CD8-positive, alpha-beta memory T cell (primary cell): ENCODE results near the gene RP9. TPM values are rescaled to one million over a fixed set of nuclear protein-coding genes. Genes with fewer than 3 reads are reported as not detected.
"Not testable (repeated sequence)": the region's sequence is repeated elsewhere in the genome, so short reads cannot be mapped to it uniquely, and the experiment has no call there.

Source experiments
- CTCF ChIA-PET: fragments of 350-600 bp; sonication (Branson Sonifier 250); formaldehyde crosslinking; loops from one replicate; lab custom pipeline; 2021; ENCODE audit warnings: antibody characterized with exemption; lab: Charles Lee
- POLR2A ChIA-PET: fragments of 350-600 bp; sonication (Branson Sonifier 250); formaldehyde crosslinking; loops from one replicate; lab custom pipeline; 2021; ENCODE audit warnings: antibody characterized with exemption; lab: Charles Lee
- DNase-seq, 5 donors: peaks; one replicate each; pipeline versions ENCODE4 v3.0.0 to v3.0.0-alpha.2; 2020 to 2022; ENCODE audit warnings: mixed read lengths in 1 of 5
- H3K27ac ChIP-seq: one replicate; pipeline ENCODE4 v1.7.0; 2013; ENCODE audit warnings: low read depth, mild to moderate bottlenecking, low read length, moderate library complexity
- H3K27me3 ChIP-seq: 2 replicates; pipeline ENCODE4 v1.7.0; 2013; ENCODE audit warnings: low read length, mild to moderate bottlenecking; ENCODE audit not compliant: insufficient read depth, poor library complexity, severe bottlenecking
- H3K36me3 ChIP-seq: 2 replicates; pipeline ENCODE4 v1.7.0; 2013; ENCODE audit warnings: mild to moderate bottlenecking, low read length, moderate library complexity; ENCODE audit not compliant: insufficient read depth
- H3K4me1 ChIP-seq: 2 replicates; pipeline ENCODE4 v1.7.0; 2013; ENCODE audit warnings: mild to moderate bottlenecking, low read length, moderate library complexity; ENCODE audit not compliant: insufficient read depth
- H3K4me3 ChIP-seq: 2 replicates; pipeline ENCODE4 v1.7.0; 2013; ENCODE audit warnings: mild to moderate bottlenecking, low read length
- H3K9me3 ChIP-seq: 2 replicates; pipeline ENCODE4 v1.7.0; 2013; ENCODE audit warnings: mild to moderate bottlenecking, low read length
- H3K27ac Mint-ChIP-seq, 8 donors: one replicate each; pipeline ENCODE4 v1.8.0; 2020 to 2021; ENCODE audit warnings: mixed read lengths in 8 of 8, mild to moderate bottlenecking in 6 of 8, inconsistent platforms in 3 of 8, moderate library complexity in 3 of 8
- H3K27me3 Mint-ChIP-seq, 2 donors: one replicate each; pipeline ENCODE4 v1.8.0; 2020 to 2021; ENCODE audit warnings: mixed read lengths in 2 of 2, mild to moderate bottlenecking in 1 of 2, moderate library complexity in 1 of 2
- H3K36me3 Mint-ChIP-seq, 3 donors: one replicate each; pipeline ENCODE4 v1.8.0; 2020 to 2021; ENCODE audit warnings: mixed read lengths in 3 of 3, inconsistent platforms in 1 of 3, mild to moderate bottlenecking in 1 of 3
- H3K4me1 Mint-ChIP-seq, 3 donors: one replicate each; pipeline ENCODE4 v1.8.0; 2020 to 2021; ENCODE audit warnings: mixed read lengths in 3 of 3, inconsistent platforms in 1 of 3, mild to moderate bottlenecking in 1 of 3
- H3K4me3 Mint-ChIP-seq, 7 donors: one replicate each; pipeline ENCODE4 v1.8.0; 2020 to 2021; ENCODE audit warnings: mixed read lengths in 7 of 7, mild to moderate bottlenecking in 6 of 7, moderate library complexity in 4 of 7, inconsistent platforms in 2 of 7
- H3K9me3 Mint-ChIP-seq, 5 donors: one replicate each; pipeline ENCODE4 v1.8.0; 2020 to 2022; ENCODE audit warnings: mixed read lengths in 5 of 5, mild to moderate bottlenecking in 3 of 5, moderate library complexity in 2 of 5, inconsistent platforms in 1 of 5
- polyA plus RNA-seq: library from polyadenylated mRNA; unstranded; fragments of 300-500 nt; fragmentation: Illumina TruSeq; gene quantifications from one replicate; pipeline ENCODE4 v1.2.3, GENCODE V29; 2021
- total RNA-seq, 2 experiments: library from RNA; stranded (reverse); gene quantifications; one replicate each; pipeline ENCODE4 v1.2.3, GENCODE V29; 2021

Gene RP9
- total and polyA plus RNA-seq, 3 experiments from 2014 or later = 23.3 to 27.7 (median 26.0) TPM

DNA sequence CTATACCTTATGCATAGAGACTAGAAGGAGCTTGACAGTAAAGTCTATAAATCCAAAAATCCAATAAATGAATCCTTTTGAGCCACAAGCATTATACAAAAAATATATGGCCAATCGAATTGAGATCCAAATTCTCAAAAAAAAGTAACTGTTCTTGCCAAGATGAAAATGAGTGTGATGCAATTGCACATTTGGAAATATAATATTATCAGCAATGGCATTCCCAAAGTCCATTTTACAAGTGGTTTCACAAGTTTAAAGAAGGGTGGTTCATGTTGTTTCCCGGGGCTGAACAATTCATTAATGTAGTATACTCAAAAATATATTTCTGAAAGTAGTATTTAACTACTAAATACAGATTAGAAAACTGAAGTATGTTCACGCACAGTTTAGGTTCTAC is 7.3 kb downstream of the RP9 start:
- Histone ChIP-seq H3K9me3 (no peaks in the 10 kb centered on the region), H3K4me3 (no peak overlapping the region), H3K36me3 (peaks cover 26% of the 10 kb centered on the region), H3K27ac (no peak overlapping the region), H3K4me1 (peaks cover 8% of the 10 kb centered on the region), H3K27me3 (no peaks in the 10 kb centered on the region)
- POLR2A ChIA-PET = no interaction called here
- H3K36me3 Mint-ChIP-seq = peaks cover 0 to 73% (median 6%) of the 10 kb centered on the region in 3 donors
- CTCF ChIA-PET = no interaction called here
- H3K27me3 Mint-ChIP-seq = no peaks in the 10 kb centered on the region
- H3K4me1 Mint-ChIP-seq = peaks cover 24 to 51% (median 34%) of the 10 kb centered on the region in 3 donors
- no peak overlapping the region for H3K4me3 Mint-ChIP-seq
- H3K9me3 Mint-ChIP-seq = no peaks in the 10 kb centered on the region
- DNase-seq = no peak
- no peak overlapping the region for H3K27ac Mint-ChIP-seq

DNA sequence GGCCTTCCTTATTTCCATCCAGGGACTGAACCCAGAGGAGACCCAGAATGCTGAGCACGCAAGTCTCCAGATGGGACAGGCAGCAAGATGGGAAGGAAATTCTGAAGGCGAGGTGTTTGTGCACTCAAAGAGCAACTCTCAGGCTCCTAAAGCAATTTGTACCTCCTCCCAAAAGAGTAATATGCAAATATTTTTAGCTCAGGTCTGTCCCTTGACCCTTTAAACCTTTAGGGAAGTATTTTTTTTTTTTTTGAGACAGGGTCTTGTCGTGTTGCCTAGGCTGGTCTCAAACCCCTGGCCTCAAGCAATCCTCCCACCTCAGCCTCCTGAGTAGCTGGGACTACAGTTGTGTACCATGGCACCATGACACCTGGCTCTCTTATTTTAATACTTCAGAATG is 8.4 kb downstream of the RP9 start:
- Mint-ChIP-seq H3K9me3 (no peaks in the 10 kb centered on the region), H3K36me3 (peaks cover 0 to 84% (median 6%) of the 10 kb centered on the region in 3 donors), H3K27me3 (no peaks in the 10 kb centered on the region), H3K27ac (no peak overlapping the region), H3K4me1 (peaks cover 18 to 39% (median 22%) of the 10 kb centered on the region in 3 donors), H3K4me3 (no peak overlapping the region)
- Histone ChIP-seq H3K36me3 (peaks cover 37% of the 10 kb centered on the region), H3K27ac (no peak overlapping the region), H3K4me3 (no peak overlapping the region), H3K4me1 (no peaks in the 10 kb centered on the region), H3K9me3 (no peaks in the 10 kb centered on the region), H3K27me3 (no peaks in the 10 kb centered on the region)
- POLR2A ChIA-PET = no interaction called here
- no peak for DNase-seq
- CTCF ChIA-PET = interaction anchor here (1.7 kb wide), 1 partner anchor 254 kb away, joined by 5 read pairs; no protein-coding TSS in a partner anchor

DNA sequence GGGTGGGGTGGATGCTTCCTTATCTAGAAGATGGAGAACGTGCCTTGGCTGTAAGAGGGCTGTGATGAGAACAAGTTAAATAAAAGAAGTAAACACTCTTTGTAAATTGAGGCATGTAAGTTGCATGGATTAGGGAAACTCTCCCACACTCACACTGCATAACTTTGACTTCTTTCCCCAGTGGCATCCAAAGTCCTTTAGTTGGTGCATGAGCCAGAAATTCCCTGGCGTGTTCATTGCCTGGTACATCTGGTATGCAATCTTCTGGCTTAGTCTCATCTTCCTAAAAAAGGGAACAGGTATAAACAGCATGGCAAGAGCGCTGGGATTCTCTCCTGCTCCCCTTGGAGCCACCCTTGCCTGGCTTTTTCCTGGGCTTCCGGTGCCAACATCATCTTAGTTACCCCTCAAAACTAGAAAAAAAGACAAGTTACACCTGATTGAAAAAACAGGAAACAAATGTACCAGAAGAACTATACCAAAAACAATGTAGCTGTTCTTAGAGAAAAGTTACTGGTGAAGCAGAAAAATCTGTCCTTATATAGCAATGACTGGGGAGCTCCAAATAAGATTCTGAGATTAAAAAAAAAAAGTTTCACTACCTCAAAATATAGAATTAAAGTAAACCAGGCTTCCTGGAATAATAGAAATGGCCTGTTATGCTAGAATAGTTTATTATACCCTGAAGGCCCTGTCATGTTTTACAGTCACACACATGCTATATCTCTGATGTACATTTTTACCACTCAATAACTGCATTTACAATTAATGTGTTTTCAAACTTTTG is 9.9 kb downstream of the RP9 start:
- Histone ChIP-seq H3K4me1 (no peaks in the 10 kb centered on the region), H3K27ac (no peak overlapping the region), H3K27me3 (no peaks in the 10 kb centered on the region), H3K4me3 (no peak overlapping the region), H3K36me3 (peaks cover 38% of the 10 kb centered on the region), H3K9me3 (no peaks in the 10 kb centered on the region)
- DNase-seq = no peak
- Mint-ChIP-seq H3K4me3 (no peak overlapping the region), H3K27me3 (no peaks in the 10 kb centered on the region), H3K27ac (no peak overlapping the region), H3K36me3 (peaks cover 0 to 96% (median 10%) of the 10 kb centered on the region in 3 donors), H3K9me3 (no peaks in the 10 kb centered on the region), H3K4me1 (peaks cover 10 to 25% (median 12%) of the 10 kb centered on the region in 3 donors)
- CTCF ChIA-PET = interaction anchor here (1.5 to 1.7 kb wide), 2 partner anchors 9 to 253 kb away, joined by 5 to 6 read pairs; partner anchors contain the start of gene RP9
- POLR2A ChIA-PET = no interaction called here

DNA sequence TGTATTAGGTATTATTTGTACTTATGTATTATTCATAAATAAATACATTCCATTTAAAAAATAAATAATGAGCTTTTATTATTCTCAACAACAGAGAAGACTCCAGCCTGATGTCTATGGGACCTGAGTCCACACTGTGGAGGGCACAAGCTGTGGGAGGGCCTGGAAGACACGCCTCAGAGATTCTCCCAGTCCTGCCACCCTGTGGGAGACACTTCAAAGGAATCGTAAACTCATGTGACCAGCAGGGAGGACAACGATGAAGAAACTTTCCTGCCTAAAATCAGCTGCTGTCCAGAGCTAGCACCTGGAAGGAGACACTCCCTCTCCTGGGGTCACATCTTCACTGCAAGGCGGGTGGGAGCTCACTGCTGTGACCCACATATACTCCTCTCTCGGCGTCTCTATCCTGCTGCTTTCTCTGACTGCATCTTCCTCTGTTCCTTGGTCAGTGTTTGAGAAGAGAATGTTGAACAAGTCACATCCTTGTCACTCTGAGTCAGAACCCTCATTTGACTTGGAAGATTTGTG is 14.4 kb downstream of the RP9 start:
- H3K4me3 Mint-ChIP-seq, H3K9me3 ChIP-seq, H3K27me3 ChIP-seq, H3K27me3 Mint-ChIP-seq, H3K27ac ChIP-seq, CTCF ChIA-PET, H3K4me3 ChIP-seq, H3K27ac Mint-ChIP-seq, POLR2A ChIA-PET, H3K9me3 Mint-ChIP-seq, H3K4me1 ChIP-seq, H3K4me1 Mint-ChIP-seq, DNase-seq: not testable (repeated sequence)
- peaks cover 0 to 70% (median 8%) of the 10 kb centered on the region in 3 donors for H3K36me3 Mint-ChIP-seq
- H3K36me3 ChIP-seq = peaks cover 30% of the 10 kb centered on the region

DNA sequence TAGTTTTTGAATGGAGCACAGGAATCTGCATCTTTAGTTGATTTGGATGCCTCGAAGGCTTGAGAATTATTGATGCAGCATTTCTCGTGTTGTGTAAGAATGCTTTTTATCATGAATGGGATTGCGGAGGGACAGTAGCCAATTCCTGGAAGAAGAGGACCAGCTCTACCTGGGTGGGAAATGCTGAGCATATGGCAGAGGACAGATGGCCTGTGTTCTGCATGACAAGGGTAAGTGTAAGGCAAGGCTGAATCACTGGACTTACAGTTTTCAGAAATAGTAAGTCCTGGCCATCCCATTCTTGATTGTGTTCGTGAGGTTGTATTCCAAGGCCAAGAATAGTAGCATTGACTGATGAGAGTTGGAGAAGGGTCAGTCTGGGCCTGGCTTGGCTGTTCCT is 15.9 kb downstream of the RP9 start:
- Histone ChIP-seq H3K27ac (no peak overlapping the region), H3K36me3 (peaks cover 20% of the 10 kb centered on the region), H3K9me3 (no peaks in the 10 kb centered on the region), H3K4me1 (no peaks in the 10 kb centered on the region), H3K27me3 (no peaks in the 10 kb centered on the region), H3K4me3 (no peak overlapping the region)
- no peaks in the 10 kb centered on the region for H3K27me3 Mint-ChIP-seq
- H3K9me3 Mint-ChIP-seq = no peaks in the 10 kb centered on the region
- no peaks in the 10 kb centered on the region for H3K4me1 Mint-ChIP-seq
- H3K36me3 Mint-ChIP-seq = peaks cover 0 to 54% (median 8%) of the 10 kb centered on the region in 3 donors
- ChIA-PET CTCF (no interaction called here), POLR2A (interaction anchor here (1.0 kb wide), 1 partner anchor 22 kb away, joined by 3 read pairs; no protein-coding TSS in a partner anchor)
- no peak overlapping the region for H3K4me3 Mint-ChIP-seq
- peak overlapping the region in 2 of 8 donors; percentile 9 to 18 for H3K27ac Mint-ChIP-seq
- no peak for DNase-seq

DNA sequence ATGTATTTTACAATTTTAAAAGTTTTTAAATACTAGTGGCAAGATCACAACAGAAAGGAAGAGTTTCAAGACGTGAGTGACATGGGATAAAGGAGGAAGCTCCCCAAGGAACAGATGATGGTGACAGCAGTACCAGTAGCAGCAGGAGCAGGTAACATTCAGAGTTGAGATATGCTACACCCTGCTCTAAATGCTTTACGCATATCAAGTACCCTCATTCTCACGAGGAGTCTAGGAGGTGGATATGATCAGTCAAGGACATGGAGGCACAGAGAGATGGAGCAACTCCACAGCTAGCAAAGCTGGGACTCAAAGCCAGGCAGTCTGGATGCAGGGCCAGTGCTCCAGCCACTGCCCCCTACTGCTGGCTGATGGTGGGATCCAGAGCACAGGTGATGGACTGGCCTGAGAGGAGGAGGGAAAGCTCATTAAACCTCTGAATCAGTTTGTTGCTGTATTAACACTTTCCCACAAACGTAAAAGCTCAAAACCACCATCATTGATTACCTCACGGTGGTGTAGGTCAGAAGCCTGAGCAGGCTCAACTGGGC is 17.5 kb downstream of the RP9 start:
- CTCF ChIA-PET = interaction anchor here (1.0 kb wide), 1 partner anchor 245 kb away, joined by 3 read pairs; no protein-coding TSS in a partner anchor
- peak overlapping the region in 1 of 8 donors; percentile 29 for H3K27ac Mint-ChIP-seq
- POLR2A ChIA-PET = no interaction called here

DNA sequence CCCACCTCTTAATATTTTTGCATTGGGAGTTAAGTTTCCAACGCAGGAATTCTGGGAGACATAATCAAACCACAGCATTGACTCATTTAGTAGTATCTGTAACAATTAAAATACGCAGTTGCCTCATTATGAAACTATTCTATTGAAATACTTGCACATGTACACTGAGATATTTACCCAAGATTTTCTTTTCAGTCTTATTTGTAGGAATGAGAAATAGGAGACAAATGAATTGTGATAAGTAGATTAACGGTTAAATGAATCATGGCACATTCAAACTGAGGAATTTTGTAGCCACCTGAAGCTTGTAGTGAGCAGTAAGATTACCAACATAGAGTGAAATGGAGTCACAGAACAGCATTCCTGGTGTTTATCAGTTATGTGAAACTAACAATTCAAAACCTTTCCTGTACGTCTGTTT is 18.1 kb downstream of the RP9 start:
- no peaks in the 10 kb centered on the region for H3K4me1 ChIP-seq

More for the DNA sequence above, 17.5 kb downstream of the RP9 start:
- Mint-ChIP-seq H3K36me3 (peaks cover 0 to 39% (median 8%) of the 10 kb centered on the region in 3 donors), H3K4me1 (no peaks in the 10 kb centered on the region), H3K4me3 (no peak overlapping the region), H3K9me3 (no peaks in the 10 kb centered on the region), H3K27me3 (no peaks in the 10 kb centered on the region)
- H3K9me3 ChIP-seq = no peaks in the 10 kb centered on the region
- no peaks in the 10 kb centered on the region for H3K4me1 ChIP-seq
- no peak overlapping the region for H3K4me3 ChIP-seq
- no peak for DNase-seq
- H3K36me3 ChIP-seq = peaks cover 10% of the 10 kb centered on the region
- no peak overlapping the region for H3K27ac ChIP-seq
- no peaks in the 10 kb centered on the region for H3K27me3 ChIP-seq

DNA sequence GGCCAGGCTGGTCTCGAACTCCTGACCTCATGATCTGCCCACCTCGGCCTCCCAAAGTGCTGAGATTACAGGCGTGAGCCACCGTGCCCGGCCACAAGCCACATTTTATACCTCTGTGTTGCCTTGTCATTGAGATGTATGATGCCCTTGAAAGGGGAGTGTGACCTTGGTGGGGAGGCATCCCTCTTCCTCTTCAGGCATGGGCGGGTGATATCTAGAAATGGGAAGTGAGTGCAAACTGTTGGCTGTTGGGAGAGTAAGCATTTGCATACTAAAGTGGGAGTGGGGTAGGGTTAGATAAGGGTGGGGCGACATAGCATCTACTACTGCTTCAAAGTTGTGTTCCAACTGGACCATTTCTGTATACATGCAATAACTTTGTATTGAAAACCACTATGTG is 20.1 kb downstream of the RP9 start:
- H3K27me3 Mint-ChIP-seq = peaks cover 0 to 4% of the 10 kb centered on the region in 2 donors
- ChIA-PET POLR2A (no interaction called here), CTCF (no interaction called here)
- Histone ChIP-seq H3K4me3 (no peak overlapping the region), H3K4me1 (no peaks in the 10 kb centered on the region), H3K27ac (no peak overlapping the region), H3K27me3 (no peaks in the 10 kb centered on the region), H3K36me3 (no peaks in the 10 kb centered on the region), H3K9me3 (no peaks in the 10 kb centered on the region)
- H3K4me3 Mint-ChIP-seq = no peak overlapping the region
- H3K36me3 Mint-ChIP-seq = peaks cover 2 to 15% (median 5%) of the 10 kb centered on the region in 3 donors
- no peak overlapping the region for H3K27ac Mint-ChIP-seq
- peaks cover 0 to 5% (median 2%) of the 10 kb centered on the region in 5 donors for H3K9me3 Mint-ChIP-seq
- H3K4me1 Mint-ChIP-seq = no peaks in the 10 kb centered on the region
- DNase-seq = no peak

More for the DNA sequence above, 18.1 kb downstream of the RP9 start:
- peaks cover 3 to 33% (median 8%) of the 10 kb centered on the region in 3 donors for H3K36me3 Mint-ChIP-seq
- no peak for DNase-seq
- H3K4me1 Mint-ChIP-seq = no peaks in the 10 kb centered on the region
- H3K4me3 ChIP-seq = no peak overlapping the region
- H3K27me3 ChIP-seq = no peaks in the 10 kb centered on the region
- H3K9me3 ChIP-seq = no peaks in the 10 kb centered on the region
- ChIA-PET POLR2A (no interaction called here), CTCF (interaction anchor here (1.0 kb wide), 1 partner anchor 244 kb away, joined by 3 read pairs; no protein-coding TSS in a partner anchor)
- H3K9me3 Mint-ChIP-seq = peaks cover 0 to 3% (median under 1%) of the 10 kb centered on the region in 5 donors
- H3K27ac ChIP-seq = no peak overlapping the region
- no peak overlapping the region for H3K27ac Mint-ChIP-seq
- H3K27me3 Mint-ChIP-seq = peaks cover 0 to 2% of the 10 kb centered on the region in 2 donors
- peaks cover 4% of the 10 kb centered on the region for H3K36me3 ChIP-seq
- H3K4me3 Mint-ChIP-seq = no peak overlapping the region
